Left lobe of liver (tissue), 2 donors: ENCODE results near the gene DNAJB8. TPM values are rescaled to one million over a fixed set of nuclear protein-coding genes. Genes with fewer than 3 reads are reported as not detected.

Source experiments
- ATAC-seq: fragments of 200-7000 bp; cut with Tn5 transposase; one replicate; pipeline ENCODE4 v1.9.1; 2020; ENCODE audit warnings: mild to moderate bottlenecking, moderate library complexity
- DNase-seq: peaks from one replicate; pipeline ENCODE4 v3.0.0-alpha.2; 2020; ENCODE audit warnings: low spot score
- total RNA-seq: library from RNA; stranded (reverse); gene quantifications from one replicate; pipeline ENCODE4 v1.2.1, GENCODE V29; 2021
- donor health status: DM: no; HTN: no; CAD: no; lungs with moderate emphysema.
- donor health status: DM: no; HTN: yes; CAD: no.

Gene DNAJB8
- total RNA-seq, 1 donor from 2014 or later = not detected

- ATAC-seq (no peak), DNase-seq (no peak)
Observed at GRCh38 chr3:128484404-128485281, 18.0 kb upstream of the DNAJB8 start.

GRCh38 chr3:128483657-128484403 lies 17.1 kb upstream of the DNAJB8 start:
- no peak for DNase-seq

GRCh38 chr3:128482666-128483656 lies 16.3 kb upstream of the DNAJB8 start:
- DNase-seq (no peak), ATAC-seq (no peak)

More at GRCh38 chr3:128483657-128484403, 17.1 kb upstream of the DNAJB8 start:
- ATAC-seq = no peak

GRCh38 chr3:128482175-128482574 lies 15.5 kb upstream of the DNAJB8 start:
- no peak for ATAC-seq
- DNase-seq = no peak

- no peak for ATAC-seq
- no peak for DNase-seq
Observed at GRCh38 chr3:128481438-128481942, 14.8 kb upstream of the DNAJB8 start.

GRCh38 chr3:128480717-128481437 lies 14.2 kb upstream of the DNAJB8 start:
- no peak for ATAC-seq
- no peak for DNase-seq

GRCh38 chr3:128480278-128480677 lies 13.6 kb upstream of the DNAJB8 start:
- ATAC-seq = peak; percentile 41

GRCh38 chr3:128479558-128480086 lies 12.9 kb upstream of the DNAJB8 start:
- no peak for ATAC-seq
- no peak for DNase-seq

More at GRCh38 chr3:128480278-128480677, 13.6 kb upstream of the DNAJB8 start:
- DNase-seq = no peak

GRCh38 chr3:128478576-128479506 lies 12.2 kb upstream of the DNAJB8 start:
- no peak for ATAC-seq
- DNase-seq = no peak

- ATAC-seq = no peak
- no peak for DNase-seq
Observed at GRCh38 chr3:128476659-128477058, 10.0 kb upstream of the DNAJB8 start.

- DNase-seq (no peak), ATAC-seq (no peak)
Observed at GRCh38 chr3:128475355-128475754, 8.7 kb upstream of the DNAJB8 start.

GRCh38 chr3:128473737-128474136 lies 7.0 kb upstream of the DNAJB8 start:
- ATAC-seq (no peak), DNase-seq (no peak)

GRCh38 chr3:128473180-128473519 lies 6.5 kb upstream of the DNAJB8 start:
- ATAC-seq = no peak
- no peak for DNase-seq

GRCh38 chr3:128472449-128473179 lies 5.9 kb upstream of the DNAJB8 start:
- DNase-seq = no peak
- ATAC-seq = no peak

GRCh38 chr3:128471720-128472119 lies 5.0 kb upstream of the DNAJB8 start:
- ATAC-seq (no peak), DNase-seq (no peak)

- no peak for DNase-seq
- no peak for ATAC-seq
Observed at GRCh38 chr3:128471110-128471509, 4.4 kb upstream of the DNAJB8 start.

GRCh38 chr3:128470134-128470899 lies 3.6 kb upstream of the DNAJB8 start:
- ATAC-seq (no peak), DNase-seq (no peak)
